ENCODE data around the gene WNT7B. TPM values are rescaled to one million over a fixed set of nuclear protein-coding genes. Genes with fewer than 3 reads are reported as not detected.

WNT7B gene
- total and polyA plus RNA-seq, 8 donors = 0.16 to 1.3 (median 0.71) TPM

GRCh38 chr22:46011627-46012181, 34.7 kb upstream of the WNT7B start:
- TF ChIP-seq CTCF (IDR thresholded peaks at IDR 0.05) = no peak
- Histone ChIP-seq H3K4me3 (no peak overlapping the region), H3K36me3 (no peaks in the 10 kb centered on the region), H3K4me1 (peaks cover under 1 to 35% (median 10%) of the 10 kb centered on the region in 3 donors), H3K27ac (peak overlapping the region; percentile 62 to 92 (median 82)), H3K27me3 (no peaks in the 10 kb centered on the region), H3K9me3 (no peaks in the 10 kb centered on the region)
- FAIRE-seq (no peak), DNase-seq (peak in 3 of 6 donors; percentile 43 to 82 (median 56)), ATAC-seq (no peak)
- WGBS, 2 donors = 83 to 91% methylated on average over 18 of the region's 18 CpGs
- intact Hi-C loops (cut with DNase I) = loop anchor here in 1 of 3 donors (10.0 kb wide), 1 partner anchor 323 kb away; the partner anchor contains the start of gene TRMU

- ATAC-seq (peak in 1 of 4 donors; percentile 1), FAIRE-seq (no peak), DNase-seq (peak in 4 of 6 donors; percentile 61 to 79 (median 62))
- H3K9me3 ChIP-seq = no peaks in the 10 kb centered on the region
- peak overlapping the region; percentile 62 to 92 (median 82) for H3K27ac ChIP-seq
- no peaks in the 10 kb centered on the region for H3K27me3 ChIP-seq
- H3K4me3 ChIP-seq = no peak overlapping the region
- peaks cover 7 to 42% (median 10%) of the 10 kb centered on the region in 3 donors for H3K4me1 ChIP-seq
- no peak for TF ChIP-seq CTCF (IDR thresholded peaks at IDR 0.05)
- intact Hi-C loops (cut with DNase I) = loop anchor here in 1 of 3 donors (10.0 kb wide), 1 partner anchor 324 kb away; the partner anchor contains the start of gene TRMU
- H3K36me3 ChIP-seq = no peaks in the 10 kb centered on the region
- WGBS, 2 donors = 74 to 82% methylated on average over 19 to 20 of the region's 20 CpGs
These were observed 34.1 kb upstream of the WNT7B start for GRCh38 chr22:46010951-46011626.

GRCh38 chr22:46010207-46010867, 33.4 kb upstream of the WNT7B start:
- H3K4me1 ChIP-seq = peaks cover 7 to 43% (median 10%) of the 10 kb centered on the region in 3 donors
- no peak for TF ChIP-seq CTCF (IDR thresholded peaks at IDR 0.05)
- no peaks in the 10 kb centered on the region for H3K27me3 ChIP-seq
- no peak overlapping the region for H3K4me3 ChIP-seq
- no peaks in the 10 kb centered on the region for H3K9me3 ChIP-seq
- ATAC-seq (no peak), DNase-seq (peak in 3 of 6 donors; percentile 29 to 39 (median 36)), FAIRE-seq (no peak)
- intact Hi-C loops (cut with DNase I) = loop anchor here in 1 of 3 donors (10.0 kb wide), 1 partner anchor 324 kb away; the partner anchor contains the start of gene TRMU
- H3K36me3 ChIP-seq = no peaks in the 10 kb centered on the region
- WGBS, 2 donors = 86 to 87% methylated on average over 8 of the region's 8 CpGs
- H3K27ac ChIP-seq = peak overlapping the region; percentile 62 to 92 (median 82)

GRCh38 chr22:46009730-46010129, 32.8 kb upstream of the WNT7B start:
- WGBS, 2 donors = 96 to 97% methylated on average over 5 of the region's 5 CpGs
- peak in 3 of 6 donors; percentile 15 to 62 (median 41) for DNase-seq
- H3K27ac ChIP-seq = no peak overlapping the region
- H3K4me1 ChIP-seq = peaks cover 7 to 40% (median 10%) of the 10 kb centered on the region in 3 donors
- H3K36me3 ChIP-seq = no peaks in the 10 kb centered on the region
- no peaks in the 10 kb centered on the region for H3K27me3 ChIP-seq
- H3K9me3 ChIP-seq = no peaks in the 10 kb centered on the region
- no peak for FAIRE-seq
- no peak overlapping the region for H3K4me3 ChIP-seq
- intact Hi-C loops (cut with DNase I) = loop anchor here in 1 of 3 donors (10.0 kb wide), 2 partner anchors 105 to 325 kb away; partner anchors contain the start of gene TRMU
- no peak for TF ChIP-seq CTCF (IDR thresholded peaks at IDR 0.05)
- no peak for ATAC-seq

All from pancreas (tissue), 10 donors.